Neural progenitor cell (in vitro differentiated cells): Measurements from ENCODE around the gene QKI.

ENCODE experiments used
- EZH2phosphoT487 ChIP-seq: fragments of 200-600 bp; sonication (generic); IDR thresholded peaks from 2 replicates; pipeline ENCODE4 v1.6.1; 2017; ENCODE audit warnings: antibody characterized with exemption
- TF ChIP-seq, protein P1 (sequence below): fragments of 200-600 bp; sonication (generic); IDR thresholded peaks from 2 replicates; pipeline ENCODE4 v1.5.1; 2017; ENCODE audit warnings: antibody characterized with exemption, mild to moderate bottlenecking

DNA sequence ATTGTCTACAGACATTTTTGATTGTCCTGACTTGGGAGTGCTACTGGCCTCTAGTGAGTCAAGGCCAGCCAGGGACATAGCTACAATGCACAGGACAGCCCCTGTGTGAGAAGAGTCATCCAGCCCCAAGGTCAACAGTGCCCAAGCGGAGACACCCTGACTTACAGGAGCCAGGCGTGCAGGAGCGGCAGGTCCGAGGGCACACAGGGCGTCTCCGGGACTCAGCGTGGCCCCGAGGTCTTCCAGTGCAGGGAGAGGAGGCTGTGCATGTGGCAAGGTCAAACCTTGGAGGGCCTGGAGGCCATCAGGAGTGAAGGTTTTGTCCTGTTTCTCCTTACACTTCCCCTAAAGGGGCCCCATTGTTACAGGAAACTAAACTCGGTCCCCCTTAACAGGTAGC is 41.3 kb upstream of the QKI start:
- TF ChIP-seq, protein P1, sequence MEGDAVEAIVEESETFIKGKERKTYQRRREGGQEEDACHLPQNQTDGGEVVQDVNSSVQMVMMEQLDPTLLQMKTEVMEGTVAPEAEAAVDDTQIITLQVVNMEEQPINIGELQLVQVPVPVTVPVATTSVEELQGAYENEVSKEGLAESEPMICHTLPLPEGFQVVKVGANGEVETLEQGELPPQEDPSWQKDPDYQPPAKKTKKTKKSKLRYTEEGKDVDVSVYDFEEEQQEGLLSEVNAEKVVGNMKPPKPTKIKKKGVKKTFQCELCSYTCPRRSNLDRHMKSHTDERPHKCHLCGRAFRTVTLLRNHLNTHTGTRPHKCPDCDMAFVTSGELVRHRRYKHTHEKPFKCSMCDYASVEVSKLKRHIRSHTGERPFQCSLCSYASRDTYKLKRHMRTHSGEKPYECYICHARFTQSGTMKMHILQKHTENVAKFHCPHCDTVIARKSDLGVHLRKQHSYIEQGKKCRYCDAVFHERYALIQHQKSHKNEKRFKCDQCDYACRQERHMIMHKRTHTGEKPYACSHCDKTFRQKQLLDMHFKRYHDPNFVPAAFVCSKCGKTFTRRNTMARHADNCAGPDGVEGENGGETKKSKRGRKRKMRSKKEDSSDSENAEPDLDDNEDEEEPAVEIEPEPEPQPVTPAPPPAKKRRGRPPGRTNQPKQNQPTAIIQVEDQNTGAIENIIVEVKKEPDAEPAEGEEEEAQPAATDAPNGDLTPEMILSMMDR = no peak
- no peak for TF ChIP-seq EZH2phosphoT487
